ENCODE results near the gene ME1.

DNA sequence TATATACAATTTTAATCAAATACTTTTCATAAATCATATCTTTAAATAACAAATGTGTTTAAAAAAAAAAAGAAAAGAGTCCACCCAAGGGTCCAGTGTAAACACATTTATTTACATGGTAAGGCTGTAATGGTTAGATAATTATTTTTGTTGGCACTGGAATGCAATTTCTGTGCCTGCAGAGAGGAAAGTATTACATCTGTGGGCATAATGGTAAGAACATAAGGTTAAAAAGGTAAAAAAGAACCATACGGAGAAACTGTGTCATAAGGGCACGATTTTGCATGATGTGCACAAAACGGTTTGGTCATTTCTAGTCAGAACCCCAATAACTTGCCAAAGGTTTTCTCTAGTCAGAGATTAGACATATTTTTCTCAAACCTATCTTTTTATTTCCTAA lies 183.4 kb downstream of the ME1 start:
- TF ChIP-seq, protein P1, sequence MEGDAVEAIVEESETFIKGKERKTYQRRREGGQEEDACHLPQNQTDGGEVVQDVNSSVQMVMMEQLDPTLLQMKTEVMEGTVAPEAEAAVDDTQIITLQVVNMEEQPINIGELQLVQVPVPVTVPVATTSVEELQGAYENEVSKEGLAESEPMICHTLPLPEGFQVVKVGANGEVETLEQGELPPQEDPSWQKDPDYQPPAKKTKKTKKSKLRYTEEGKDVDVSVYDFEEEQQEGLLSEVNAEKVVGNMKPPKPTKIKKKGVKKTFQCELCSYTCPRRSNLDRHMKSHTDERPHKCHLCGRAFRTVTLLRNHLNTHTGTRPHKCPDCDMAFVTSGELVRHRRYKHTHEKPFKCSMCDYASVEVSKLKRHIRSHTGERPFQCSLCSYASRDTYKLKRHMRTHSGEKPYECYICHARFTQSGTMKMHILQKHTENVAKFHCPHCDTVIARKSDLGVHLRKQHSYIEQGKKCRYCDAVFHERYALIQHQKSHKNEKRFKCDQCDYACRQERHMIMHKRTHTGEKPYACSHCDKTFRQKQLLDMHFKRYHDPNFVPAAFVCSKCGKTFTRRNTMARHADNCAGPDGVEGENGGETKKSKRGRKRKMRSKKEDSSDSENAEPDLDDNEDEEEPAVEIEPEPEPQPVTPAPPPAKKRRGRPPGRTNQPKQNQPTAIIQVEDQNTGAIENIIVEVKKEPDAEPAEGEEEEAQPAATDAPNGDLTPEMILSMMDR (IDR thresholded peaks at IDR 0.05), result no peak
- TF ChIP-seq ZFX (IDR thresholded peaks at IDR 0.05; ENCODE audit: borderline replicate concordance), result no peak
